ENCODE data around the gene PRELP. TPM values are rescaled to one million over a fixed set of nuclear protein-coding genes. Genes with fewer than 3 reads are reported as not detected.

PRELP gene
- total and polyA plus RNA-seq, 4 donors, result 0.09 to 5.8 (median 3.6) TPM

DNA sequence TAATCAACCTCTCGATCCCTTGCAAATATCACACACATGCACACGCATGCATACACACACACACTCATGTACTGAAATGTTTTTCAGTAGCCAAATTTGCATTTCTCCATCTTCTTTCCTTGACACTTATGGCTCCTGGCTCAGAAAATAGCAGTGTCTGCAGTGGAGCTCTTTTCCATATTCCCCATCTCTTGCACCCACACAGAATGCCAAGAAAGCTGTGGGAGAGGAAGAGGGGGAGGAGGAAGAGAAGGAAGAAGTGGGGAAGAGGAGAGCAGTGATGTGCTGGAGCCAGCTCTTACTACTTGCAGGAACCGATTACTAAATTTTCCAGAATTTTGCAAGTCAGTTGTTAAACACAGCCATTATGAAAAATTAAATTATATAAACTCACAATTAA lies 28.2 kb downstream of the PRELP start (continued):
- no peak for TF ChIP-seq FOXA2 (IDR thresholded peaks at IDR 0.05)
- TF ChIP-seq FOXA1 (IDR thresholded peaks at IDR 0.05), result no peak

DNA sequence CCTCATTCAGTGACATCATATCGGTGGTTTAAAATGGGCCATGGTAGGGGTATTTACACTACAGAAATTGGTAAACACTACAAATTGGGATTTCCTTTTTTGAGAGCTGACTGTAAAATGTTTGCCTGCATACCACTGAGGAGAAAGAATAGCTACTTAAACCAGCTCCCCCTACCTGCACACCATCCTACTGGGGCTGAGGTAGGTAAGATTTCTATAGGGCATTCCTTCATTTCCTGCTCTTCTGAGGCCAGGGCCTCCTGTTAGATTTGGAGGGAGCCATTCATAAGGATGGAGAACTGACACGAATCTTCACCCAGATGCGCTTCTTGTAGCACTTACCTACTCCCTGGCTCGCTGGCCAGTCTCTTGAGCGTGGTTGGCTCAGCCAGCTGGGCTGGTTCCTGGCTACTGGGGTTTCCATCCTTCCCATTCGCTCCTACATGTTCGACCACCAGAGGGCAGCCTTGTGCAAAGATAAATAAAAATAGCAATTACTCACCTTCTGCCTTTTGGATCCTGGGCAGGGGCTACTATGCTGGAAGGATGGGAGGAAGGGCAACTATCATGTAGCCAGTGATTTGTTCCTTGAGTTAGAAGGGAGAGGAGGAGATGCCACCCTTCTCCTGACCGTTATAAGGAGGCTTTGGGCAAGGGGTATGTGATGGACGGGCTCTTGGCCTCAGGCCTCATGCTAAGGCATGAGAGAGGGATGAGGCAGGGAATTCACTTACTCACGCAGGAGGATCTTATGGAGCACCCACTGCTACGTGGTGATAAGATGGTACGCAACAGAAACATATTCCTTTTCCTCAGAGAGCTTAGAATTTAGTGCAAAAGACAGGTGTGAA lies 29.0 kb downstream of the PRELP start:
- H3K27ac ChIP-seq (ENCODE audit: low read depth in 1 of 2, low read length in 2 of 2), result no peak overlapping the region
- peaks cover 0 to 3% (median 0%) of the 10 kb centered on the region in 4 donors for H3K4me1 ChIP-seq (ENCODE audit: control insufficient read depth in 4 of 4, insufficient read depth in 4 of 4, low read length in 3 of 4)
- TF ChIP-seq, protein P1, sequence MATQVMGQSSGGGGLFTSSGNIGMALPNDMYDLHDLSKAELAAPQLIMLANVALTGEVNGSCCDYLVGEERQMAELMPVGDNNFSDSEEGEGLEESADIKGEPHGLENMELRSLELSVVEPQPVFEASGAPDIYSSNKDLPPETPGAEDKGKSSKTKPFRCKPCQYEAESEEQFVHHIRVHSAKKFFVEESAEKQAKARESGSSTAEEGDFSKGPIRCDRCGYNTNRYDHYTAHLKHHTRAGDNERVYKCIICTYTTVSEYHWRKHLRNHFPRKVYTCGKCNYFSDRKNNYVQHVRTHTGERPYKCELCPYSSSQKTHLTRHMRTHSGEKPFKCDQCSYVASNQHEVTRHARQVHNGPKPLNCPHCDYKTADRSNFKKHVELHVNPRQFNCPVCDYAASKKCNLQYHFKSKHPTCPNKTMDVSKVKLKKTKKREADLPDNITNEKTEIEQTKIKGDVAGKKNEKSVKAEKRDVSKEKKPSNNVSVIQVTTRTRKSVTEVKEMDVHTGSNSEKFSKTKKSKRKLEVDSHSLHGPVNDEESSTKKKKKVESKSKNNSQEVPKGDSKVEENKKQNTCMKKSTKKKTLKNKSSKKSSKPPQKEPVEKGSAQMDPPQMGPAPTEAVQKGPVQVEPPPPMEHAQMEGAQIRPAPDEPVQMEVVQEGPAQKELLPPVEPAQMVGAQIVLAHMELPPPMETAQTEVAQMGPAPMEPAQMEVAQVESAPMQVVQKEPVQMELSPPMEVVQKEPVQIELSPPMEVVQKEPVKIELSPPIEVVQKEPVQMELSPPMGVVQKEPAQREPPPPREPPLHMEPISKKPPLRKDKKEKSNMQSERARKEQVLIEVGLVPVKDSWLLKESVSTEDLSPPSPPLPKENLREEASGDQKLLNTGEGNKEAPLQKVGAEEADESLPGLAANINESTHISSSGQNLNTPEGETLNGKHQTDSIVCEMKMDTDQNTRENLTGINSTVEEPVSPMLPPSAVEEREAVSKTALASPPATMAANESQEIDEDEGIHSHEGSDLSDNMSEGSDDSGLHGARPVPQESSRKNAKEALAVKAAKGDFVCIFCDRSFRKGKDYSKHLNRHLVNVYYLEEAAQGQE (IDR thresholded peaks at IDR 0.05), result no peak
- TF ChIP-seq RAD21 (IDR thresholded peaks at IDR 0.05) (peak; percentile 96 to 99), TAF1 (conservative IDR thresholded peaks at IDR 0.05) (no peak), HNF4A (conservative IDR thresholded peaks at IDR 0.05) (peak in 1 of 2 donors; percentile 30), SP1 (IDR thresholded peaks at IDR 0.05) (no peak)
- TF ChIP-seq, protein P2, sequence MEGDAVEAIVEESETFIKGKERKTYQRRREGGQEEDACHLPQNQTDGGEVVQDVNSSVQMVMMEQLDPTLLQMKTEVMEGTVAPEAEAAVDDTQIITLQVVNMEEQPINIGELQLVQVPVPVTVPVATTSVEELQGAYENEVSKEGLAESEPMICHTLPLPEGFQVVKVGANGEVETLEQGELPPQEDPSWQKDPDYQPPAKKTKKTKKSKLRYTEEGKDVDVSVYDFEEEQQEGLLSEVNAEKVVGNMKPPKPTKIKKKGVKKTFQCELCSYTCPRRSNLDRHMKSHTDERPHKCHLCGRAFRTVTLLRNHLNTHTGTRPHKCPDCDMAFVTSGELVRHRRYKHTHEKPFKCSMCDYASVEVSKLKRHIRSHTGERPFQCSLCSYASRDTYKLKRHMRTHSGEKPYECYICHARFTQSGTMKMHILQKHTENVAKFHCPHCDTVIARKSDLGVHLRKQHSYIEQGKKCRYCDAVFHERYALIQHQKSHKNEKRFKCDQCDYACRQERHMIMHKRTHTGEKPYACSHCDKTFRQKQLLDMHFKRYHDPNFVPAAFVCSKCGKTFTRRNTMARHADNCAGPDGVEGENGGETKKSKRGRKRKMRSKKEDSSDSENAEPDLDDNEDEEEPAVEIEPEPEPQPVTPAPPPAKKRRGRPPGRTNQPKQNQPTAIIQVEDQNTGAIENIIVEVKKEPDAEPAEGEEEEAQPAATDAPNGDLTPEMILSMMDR (IDR thresholded peaks at IDR 0.05; ENCODE audit: low read depth, low read length, missing input control), result peak; percentile 86
- H3K27me3 ChIP-seq (ENCODE audit: control insufficient read depth in 4 of 4, insufficient read depth in 4 of 4, low read length in 3 of 4), result no peaks in the 10 kb centered on the region
- no peaks in the 10 kb centered on the region for H3K36me3 ChIP-seq (ENCODE audit: control insufficient read depth in 4 of 4, insufficient read depth in 3 of 4, low read depth in 1 of 4, low read length in 3 of 4)
- DNase-seq (ENCODE audit: low spot score), result peak; percentile 82
- H3K4me3 ChIP-seq (ENCODE audit: low read depth in 1 of 3, low read length in 3 of 3), result no peak overlapping the region
- WGBS, result 35% methylated on average over 12 of the region's 12 CpGs
- no peaks in the 10 kb centered on the region for H3K9me3 ChIP-seq (ENCODE audit: control insufficient read depth in 4 of 4, low read length in 3 of 4)
- H3K9ac ChIP-seq (ENCODE audit: low read depth in 1 of 2, low read length in 2 of 2), result no peak overlapping the region

DNA sequence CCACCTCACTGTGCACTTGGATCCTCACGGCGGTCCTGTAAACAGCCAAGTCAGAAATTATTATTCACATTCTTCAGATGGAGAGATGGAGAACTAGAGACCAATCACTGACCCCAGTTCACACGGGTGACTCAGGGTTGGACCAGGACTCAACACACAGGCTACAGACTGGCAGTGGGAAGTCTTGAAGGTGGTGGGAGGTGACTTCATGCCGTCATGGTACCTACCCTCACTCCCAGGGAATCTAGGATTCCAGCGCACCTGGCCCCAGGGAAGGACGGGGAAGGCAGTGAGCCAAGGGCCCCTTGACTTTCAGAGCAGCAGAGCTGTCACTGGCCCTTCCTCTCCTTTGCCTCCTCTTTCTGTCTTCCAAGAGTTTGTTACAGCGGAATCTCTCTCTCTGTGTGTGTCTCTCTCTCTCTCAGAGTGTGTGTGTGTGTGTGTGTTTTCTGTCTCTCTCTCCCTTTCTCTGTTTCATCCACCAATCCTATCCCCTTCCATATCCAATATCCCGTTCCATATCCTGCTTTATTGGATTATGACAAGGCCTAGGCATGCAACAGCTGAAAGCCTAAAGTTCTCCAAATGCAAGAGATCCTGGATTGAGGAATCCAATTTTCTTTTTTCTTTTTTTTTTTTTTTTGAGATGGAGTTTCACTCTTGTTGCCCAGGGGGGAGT lies 30.1 kb downstream of the PRELP start:
- TF ChIP-seq, protein P3, sequence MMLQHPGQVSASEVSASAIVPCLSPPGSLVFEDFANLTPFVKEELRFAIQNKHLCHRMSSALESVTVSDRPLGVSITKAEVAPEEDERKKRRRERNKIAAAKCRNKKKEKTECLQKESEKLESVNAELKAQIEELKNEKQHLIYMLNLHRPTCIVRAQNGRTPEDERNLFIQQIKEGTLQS (IDR thresholded peaks at IDR 0.05), result no peak
- TF ChIP-seq, protein P1 (IDR thresholded peaks at IDR 0.05), result no peak
- no peak for TF ChIP-seq SP1 (IDR thresholded peaks at IDR 0.05)
- no peak for TF ChIP-seq FOXA1 (IDR thresholded peaks at IDR 0.05)
- Histone ChIP-seq H3K27me3 (ENCODE audit: control insufficient read depth in 4 of 4, insufficient read depth in 4 of 4, low read length in 3 of 4) (no peaks in the 10 kb centered on the region), H3K9ac (ENCODE audit: low read depth in 1 of 2, low read length in 2 of 2) (no peak overlapping the region), H3K4me3 (ENCODE audit: low read depth in 1 of 3, low read length in 3 of 3) (no peak overlapping the region), H3K27ac (ENCODE audit: low read depth in 1 of 2, low read length in 2 of 2) (no peak overlapping the region), H3K36me3 (ENCODE audit: control insufficient read depth in 4 of 4, insufficient read depth in 3 of 4, low read depth in 1 of 4, low read length in 3 of 4) (no peaks in the 10 kb centered on the region), H3K4me1 (ENCODE audit: control insufficient read depth in 4 of 4, insufficient read depth in 4 of 4, low read length in 3 of 4) (peaks cover 0 to 3% (median 0%) of the 10 kb centered on the region in 4 donors), H3K9me3 (ENCODE audit: control insufficient read depth in 4 of 4, low read length in 3 of 4) (no peaks in the 10 kb centered on the region)
- no peak for DNase-seq (ENCODE audit: low spot score)
- WGBS, result 91% methylated on average over 8 of the region's 8 CpGs

Measured in liver (tissue), 9 donors.